Activated T-helper 17 cell treated with anti-CD3 and anti-CD28 coated beads, Interleukin-2, amount 50 U/mL, for 72 hours (primary cell): ENCODE measurements around the gene TENM3. TPM values are rescaled to one million over a fixed set of nuclear protein-coding genes. Genes with fewer than 3 reads are reported as not detected.
"Not testable (repeated sequence)": the region's sequence is repeated elsewhere in the genome, so short reads cannot be mapped to it uniquely, and the experiment has no call there.

ENCODE experiments used
- ATAC-seq: fragments of 150-1000 bp; cut with Tn5 transposase; replicated peaks from 2 replicates; pipeline ENCODE4 v1.10.0; 2021; ENCODE audit warnings: mild to moderate bottlenecking, moderate library complexity
- H3K27ac Mint-ChIP-seq: one replicate; pipeline ENCODE4 v1.8.0; 2022; ENCODE audit warnings: mixed read lengths
- H3K27me3 Mint-ChIP-seq: one replicate; pipeline ENCODE4 v1.8.0; 2022; ENCODE audit warnings: mixed read lengths
- H3K36me3 Mint-ChIP-seq: one replicate; pipeline ENCODE4 v1.8.0; 2022; ENCODE audit warnings: low read depth, mild to moderate bottlenecking, mixed read lengths
- H3K4me1 Mint-ChIP-seq: one replicate; pipeline ENCODE4 v1.8.0; 2022; ENCODE audit warnings: mixed read lengths
- H3K4me3 Mint-ChIP-seq: one replicate; pipeline ENCODE4 v1.8.0; 2022; ENCODE audit warnings: mild to moderate bottlenecking, mixed read lengths
- H3K9me3 Mint-ChIP-seq: one replicate; pipeline ENCODE4 v1.8.0; 2022; ENCODE audit warnings: mixed read lengths
- total RNA-seq, 2 donors: library from RNA; stranded (reverse); gene quantifications; one replicate each; pipeline ENCODE4 v1.2.3, GENCODE V29; 2022

TENM3 gene
- total RNA-seq, result not detected

- not testable (repeated sequence) for H3K4me3 Mint-ChIP-seq, H3K27me3 Mint-ChIP-seq, ATAC-seq, H3K36me3 Mint-ChIP-seq, H3K27ac Mint-ChIP-seq, H3K4me1 Mint-ChIP-seq
- H3K9me3 Mint-ChIP-seq, result peaks cover 18% of the 10 kb centered on the region
Observed at GRCh38 chr4:182243204-182243603, at the start of gene TENM3. TENM3 (plus strand) TSS chr4:182243402; CDS start chr4:182324021, 80,619 bp downstream.

- H3K9me3 Mint-ChIP-seq, result no peaks in the 10 kb centered on the region
- no peak overlapping the region for H3K27ac Mint-ChIP-seq
- H3K27me3 Mint-ChIP-seq, result no peaks in the 10 kb centered on the region
- H3K4me1 Mint-ChIP-seq, result no peaks in the 10 kb centered on the region
- ATAC-seq, result no peak
- no peak overlapping the region for H3K4me3 Mint-ChIP-seq
- H3K36me3 Mint-ChIP-seq, result no peaks in the 10 kb centered on the region
Observed at GRCh38 chr4:182194091-182194824, 48.9 kb upstream of the TENM3 start.

GRCh38 chr4:182197611-182198010 lies 45.6 kb upstream of the TENM3 start:
- H3K4me3 Mint-ChIP-seq, result no peak overlapping the region
- no peaks in the 10 kb centered on the region for H3K9me3 Mint-ChIP-seq
- no peaks in the 10 kb centered on the region for H3K36me3 Mint-ChIP-seq
- H3K27ac Mint-ChIP-seq, result no peak overlapping the region
- no peaks in the 10 kb centered on the region for H3K27me3 Mint-ChIP-seq
- no peaks in the 10 kb centered on the region for H3K4me1 Mint-ChIP-seq
- no peak for ATAC-seq

DNA sequence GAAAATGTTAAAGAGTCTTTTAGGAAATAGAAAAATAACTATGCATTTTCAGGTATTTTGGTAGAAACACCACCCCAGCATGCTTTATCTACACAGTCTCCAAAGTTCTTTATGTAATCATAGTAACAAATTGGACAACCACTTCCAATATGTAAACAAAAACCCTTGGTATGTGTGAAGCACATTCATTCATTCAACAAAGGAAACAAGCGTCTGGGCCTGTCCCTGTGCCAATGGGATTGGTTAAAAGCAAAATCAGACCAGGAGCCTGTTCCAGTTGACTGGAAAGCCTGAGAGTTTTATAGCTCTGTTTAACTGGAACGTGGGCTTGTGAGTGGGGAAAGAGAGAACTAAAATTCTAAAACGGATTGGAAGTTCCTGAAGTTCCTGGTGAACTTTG lies 41.3 kb upstream of the TENM3 start:
- Mint-ChIP-seq H3K27me3 (peaks cover 3% of the 10 kb centered on the region), H3K4me3 (no peak overlapping the region), H3K9me3 (no peaks in the 10 kb centered on the region), H3K36me3 (no peaks in the 10 kb centered on the region), H3K27ac (no peak overlapping the region), H3K4me1 (no peaks in the 10 kb centered on the region)
- no peak for ATAC-seq

DNA sequence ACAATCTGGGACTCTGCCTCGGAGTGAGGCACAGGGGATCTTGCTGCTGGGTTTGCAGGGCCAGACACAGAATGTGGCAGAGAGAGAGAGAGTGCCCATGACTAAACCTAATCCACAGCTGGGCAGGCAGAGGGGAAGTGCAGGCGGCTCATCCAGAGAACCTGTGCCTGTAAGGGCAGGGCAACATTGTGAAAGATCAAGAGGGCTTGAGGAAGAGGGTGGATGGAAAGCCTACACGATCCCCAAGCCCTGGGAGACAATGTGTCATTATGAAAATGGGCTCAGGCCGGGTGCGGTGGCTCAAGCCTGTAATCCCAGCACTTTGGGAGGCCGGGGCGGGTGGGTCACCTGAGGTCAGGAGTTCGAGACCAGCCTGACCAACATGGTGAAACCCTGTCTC lies 40.6 kb upstream of the TENM3 start:
- H3K4me1 Mint-ChIP-seq, result no peaks in the 10 kb centered on the region
- H3K4me3 Mint-ChIP-seq, result no peak overlapping the region
- ATAC-seq, result no peak
- H3K9me3 Mint-ChIP-seq, result no peaks in the 10 kb centered on the region
- H3K27me3 Mint-ChIP-seq, result peaks cover 3% of the 10 kb centered on the region
- H3K27ac Mint-ChIP-seq, result no peak overlapping the region
- H3K36me3 Mint-ChIP-seq, result no peaks in the 10 kb centered on the region

DNA sequence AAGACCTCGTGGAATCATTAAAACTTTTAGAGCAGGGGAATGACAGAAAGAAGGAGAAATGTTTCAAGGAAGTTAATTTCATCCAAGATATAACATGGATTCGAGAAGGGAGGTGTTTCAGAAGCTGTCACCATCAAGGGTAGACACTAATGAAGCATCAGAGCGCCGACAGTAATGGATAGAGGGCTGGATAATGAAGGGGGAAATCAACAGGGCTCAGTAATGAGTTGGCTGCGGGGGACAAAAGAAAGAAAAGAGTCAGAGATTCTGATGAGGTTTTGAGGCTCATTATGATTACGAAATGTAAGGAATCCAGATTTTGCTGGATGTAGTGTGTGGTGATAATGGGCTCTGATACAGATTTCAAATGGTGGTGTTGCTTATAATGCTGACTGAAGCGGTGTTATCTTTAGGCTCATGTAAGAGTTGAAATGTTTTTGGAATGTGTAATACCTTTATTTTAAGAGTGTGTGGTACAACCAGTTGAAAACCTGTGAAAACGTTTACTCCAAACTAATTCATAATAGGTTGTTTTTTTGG lies 39.3 kb upstream of the TENM3 start:
- ATAC-seq, result no peak
- no peak overlapping the region for H3K27ac Mint-ChIP-seq
- peaks cover 3% of the 10 kb centered on the region for H3K27me3 Mint-ChIP-seq
- no peaks in the 10 kb centered on the region for H3K9me3 Mint-ChIP-seq
- no peaks in the 10 kb centered on the region for H3K4me1 Mint-ChIP-seq
- H3K36me3 Mint-ChIP-seq, result no peaks in the 10 kb centered on the region
- no peak overlapping the region for H3K4me3 Mint-ChIP-seq

DNA sequence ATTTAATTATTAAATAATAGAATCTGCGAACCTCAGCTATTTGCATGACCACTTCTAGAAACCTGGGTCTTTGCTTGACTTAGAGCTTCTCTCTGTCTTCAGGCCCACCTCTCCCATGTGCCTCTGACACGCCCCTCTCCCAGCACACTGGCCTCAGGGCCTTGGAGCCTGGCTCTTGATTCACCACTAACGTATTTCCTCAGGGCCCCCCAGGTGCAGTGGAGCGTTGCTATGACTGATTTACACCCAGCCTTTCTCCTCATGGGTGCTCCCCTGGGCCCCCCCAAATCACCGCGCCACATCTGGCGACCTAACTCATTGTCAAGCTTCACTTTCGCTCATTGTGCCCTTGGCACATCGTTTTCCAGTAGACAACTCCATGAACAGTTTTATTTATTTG lies 37.9 kb upstream of the TENM3 start:
- Mint-ChIP-seq H3K4me1 (no peaks in the 10 kb centered on the region), H3K9me3 (no peaks in the 10 kb centered on the region), H3K27me3 (peaks cover 3% of the 10 kb centered on the region), H3K27ac (no peak overlapping the region), H3K4me3 (no peak overlapping the region), H3K36me3 (no peaks in the 10 kb centered on the region)
- ATAC-seq, result no peak

- Mint-ChIP-seq H3K4me1 (no peaks in the 10 kb centered on the region), H3K27ac (no peak overlapping the region), H3K36me3 (no peaks in the 10 kb centered on the region), H3K9me3 (no peaks in the 10 kb centered on the region), H3K27me3 (peaks cover 6% of the 10 kb centered on the region), H3K4me3 (no peak overlapping the region)
- ATAC-seq, result no peak
Observed at GRCh38 chr4:182206266-182206665, 36.9 kb upstream of the TENM3 start.

DNA sequence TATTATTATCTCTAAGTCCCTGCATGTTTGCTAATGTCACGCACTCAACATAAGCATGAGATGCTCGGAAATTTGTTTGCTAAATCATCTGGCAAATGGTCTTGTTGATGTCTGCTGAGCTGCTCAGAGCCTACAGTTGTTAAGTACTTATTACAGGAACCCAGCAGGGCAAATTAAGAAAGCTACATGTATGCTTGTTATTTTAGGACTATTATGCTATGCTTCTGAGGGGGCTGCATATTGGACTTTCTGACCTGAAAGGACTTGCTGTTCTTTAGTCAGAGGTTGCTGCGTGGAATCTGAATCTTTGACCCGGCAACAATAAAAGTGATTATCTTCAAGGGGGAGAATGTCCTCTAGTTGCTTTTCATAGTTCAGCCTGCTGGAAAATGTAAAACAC lies 36.3 kb upstream of the TENM3 start:
- Mint-ChIP-seq H3K9me3 (no peaks in the 10 kb centered on the region), H3K4me3 (no peak overlapping the region)
- ATAC-seq, result no peak

GRCh38 chr4:182207830-182208396 lies 35.3 kb upstream of the TENM3 start:
- peak; percentile 14 for ATAC-seq
- H3K4me1 Mint-ChIP-seq, result no peaks in the 10 kb centered on the region
- no peaks in the 10 kb centered on the region for H3K36me3 Mint-ChIP-seq
- no peak overlapping the region for H3K4me3 Mint-ChIP-seq
- no peaks in the 10 kb centered on the region for H3K9me3 Mint-ChIP-seq
- peaks cover 6% of the 10 kb centered on the region for H3K27me3 Mint-ChIP-seq
- no peak overlapping the region for H3K27ac Mint-ChIP-seq

More for the DNA sequence above, 36.3 kb upstream of the TENM3 start:
- no peak overlapping the region for H3K27ac Mint-ChIP-seq
- H3K36me3 Mint-ChIP-seq, result no peaks in the 10 kb centered on the region
- H3K4me1 Mint-ChIP-seq, result no peaks in the 10 kb centered on the region
- H3K27me3 Mint-ChIP-seq, result peaks cover 6% of the 10 kb centered on the region

DNA sequence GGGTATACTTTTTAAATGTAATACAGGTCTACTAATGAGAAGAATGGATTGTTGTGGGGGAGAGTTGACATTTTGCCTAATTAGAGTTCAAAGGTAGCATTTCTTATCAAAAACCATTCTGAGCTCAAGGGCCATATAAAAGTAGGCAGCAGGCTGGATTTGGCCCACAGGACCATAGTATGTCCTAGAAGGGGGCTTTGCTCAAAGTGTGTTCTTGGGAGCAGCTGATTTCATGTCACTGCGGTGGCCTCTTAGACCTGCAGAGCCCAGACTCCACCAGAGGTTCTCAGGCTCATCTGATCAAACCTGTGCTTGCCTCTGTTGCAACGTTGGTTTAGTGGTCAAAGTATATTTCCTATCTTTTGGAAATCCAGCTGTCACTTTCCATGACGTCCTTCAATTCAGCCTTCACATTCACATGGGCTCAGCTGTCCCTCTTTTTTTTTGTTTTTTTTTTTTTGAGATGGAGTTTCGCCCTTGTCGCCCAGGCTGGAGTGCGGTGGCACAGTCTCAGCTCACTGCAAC lies 34.6 kb upstream of the TENM3 start:
- no peak for ATAC-seq
- no peaks in the 10 kb centered on the region for H3K9me3 Mint-ChIP-seq
- H3K27ac Mint-ChIP-seq, result no peak overlapping the region
- no peaks in the 10 kb centered on the region for H3K4me1 Mint-ChIP-seq
- H3K36me3 Mint-ChIP-seq, result no peaks in the 10 kb centered on the region
- peaks cover 6% of the 10 kb centered on the region for H3K27me3 Mint-ChIP-seq
- H3K4me3 Mint-ChIP-seq, result no peak overlapping the region

GRCh38 chr4:182212211-182212761 lies 30.9 kb upstream of the TENM3 start:
- peaks cover 3% of the 10 kb centered on the region for H3K27me3 Mint-ChIP-seq
- H3K9me3 Mint-ChIP-seq, result no peaks in the 10 kb centered on the region
- ATAC-seq, result no peak
- no peaks in the 10 kb centered on the region for H3K4me1 Mint-ChIP-seq
- no peak overlapping the region for H3K27ac Mint-ChIP-seq
- no peak overlapping the region for H3K4me3 Mint-ChIP-seq
- no peaks in the 10 kb centered on the region for H3K36me3 Mint-ChIP-seq

DNA sequence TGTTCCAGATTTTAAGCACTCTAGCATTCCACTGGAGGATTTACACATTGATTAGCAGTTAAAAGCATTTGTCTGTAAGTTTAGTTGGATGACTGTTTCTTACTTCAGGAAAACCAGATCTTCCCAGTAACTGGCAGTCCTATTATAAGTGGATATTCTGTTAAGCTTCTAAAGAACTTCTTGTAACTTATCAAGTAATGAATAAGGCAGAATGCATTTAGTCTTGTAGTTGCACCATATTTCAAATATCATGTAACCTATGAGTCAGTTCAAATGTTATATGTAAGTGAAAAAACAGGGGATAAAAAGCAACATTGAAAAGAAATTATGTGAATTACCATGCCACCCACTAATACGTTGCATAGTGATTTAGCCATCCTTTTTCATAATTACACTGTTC lies 30.2 kb upstream of the TENM3 start:
- Mint-ChIP-seq H3K4me1 (no peaks in the 10 kb centered on the region), H3K27ac (no peak overlapping the region), H3K4me3 (no peak overlapping the region), H3K36me3 (no peaks in the 10 kb centered on the region), H3K27me3 (peaks cover 3% of the 10 kb centered on the region), H3K9me3 (no peaks in the 10 kb centered on the region)
- ATAC-seq, result no peak

DNA sequence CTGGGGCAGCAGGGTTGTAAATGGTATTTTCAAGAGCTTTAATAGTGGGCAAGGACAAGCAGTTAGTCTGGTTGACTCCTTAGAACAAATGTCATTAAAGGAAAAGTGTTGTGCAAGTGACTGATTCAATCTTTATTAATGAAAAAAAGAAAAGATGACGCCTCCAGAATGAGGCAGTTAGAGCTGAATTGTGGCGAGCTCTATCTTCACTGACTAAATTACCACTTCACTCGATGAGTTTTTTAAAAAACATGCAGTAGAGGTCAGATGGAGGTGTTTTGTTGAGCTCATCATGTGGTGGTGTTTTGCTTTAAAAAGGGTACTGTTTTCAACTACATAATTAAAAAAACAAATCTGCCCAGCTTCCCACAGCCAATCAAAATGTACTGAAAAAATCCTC lies 28.1 kb upstream of the TENM3 start:
- H3K27ac Mint-ChIP-seq, result no peak overlapping the region
- no peaks in the 10 kb centered on the region for H3K36me3 Mint-ChIP-seq
- ATAC-seq, result no peak
- H3K4me3 Mint-ChIP-seq, result no peak overlapping the region
- no peaks in the 10 kb centered on the region for H3K9me3 Mint-ChIP-seq
- H3K27me3 Mint-ChIP-seq, result peaks cover 3% of the 10 kb centered on the region
- H3K4me1 Mint-ChIP-seq, result no peaks in the 10 kb centered on the region

GRCh38 chr4:182216005-182216404 lies 27.2 kb upstream of the TENM3 start:
- Mint-ChIP-seq H3K27ac (no peak overlapping the region), H3K4me1 (no peaks in the 10 kb centered on the region), H3K9me3 (no peaks in the 10 kb centered on the region), H3K4me3 (no peak overlapping the region), H3K36me3 (no peaks in the 10 kb centered on the region), H3K27me3 (no peaks in the 10 kb centered on the region)
- ATAC-seq, result no peak
